ENCODE measurements around the gene GLCCI1.

GLCCI1 gene

DNA sequence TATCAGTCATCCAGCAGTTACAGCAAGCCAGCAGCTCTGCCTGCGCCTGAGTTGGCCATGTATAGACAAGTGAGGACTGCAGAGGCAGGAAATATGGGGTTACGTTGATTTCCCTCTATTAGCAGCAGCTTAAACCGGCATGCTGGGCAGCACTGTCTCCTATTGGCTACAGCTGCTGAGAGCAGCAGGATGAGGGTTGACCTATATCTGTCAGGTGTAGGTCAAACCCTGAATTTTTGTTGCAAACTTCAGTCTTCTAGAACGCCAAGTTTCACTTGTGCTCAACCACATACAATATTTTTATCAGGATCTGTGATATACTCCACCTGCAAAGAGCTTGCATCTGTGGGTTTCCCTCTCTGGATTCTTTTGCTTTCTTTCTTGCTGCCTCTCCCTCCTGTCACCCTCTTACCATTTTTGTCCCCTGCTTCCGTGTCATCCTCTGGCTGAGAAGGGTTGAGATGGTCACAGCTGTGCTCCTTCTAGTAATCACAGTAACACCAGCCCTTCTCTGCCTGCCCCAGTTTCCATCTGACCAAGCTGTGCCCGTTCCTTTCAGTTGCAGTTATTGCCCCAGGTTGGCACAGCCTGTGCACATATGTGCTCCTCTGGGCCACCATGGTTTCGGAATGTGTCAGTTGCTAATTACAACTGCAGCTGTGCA lies 23.8 kb upstream of the GLCCI1 start:
- no peak for TF ChIP-seq GATA1 (IDR thresholded peaks at IDR 0.05; ENCODE audit: low read depth, low read length)
- TF ChIP-seq POLR2A (IDR thresholded peaks at IDR 0.05; ENCODE audit: low read length), result no peak
- DNase-seq, result peak in 1 of 2 experiments; percentile 16

DNA sequence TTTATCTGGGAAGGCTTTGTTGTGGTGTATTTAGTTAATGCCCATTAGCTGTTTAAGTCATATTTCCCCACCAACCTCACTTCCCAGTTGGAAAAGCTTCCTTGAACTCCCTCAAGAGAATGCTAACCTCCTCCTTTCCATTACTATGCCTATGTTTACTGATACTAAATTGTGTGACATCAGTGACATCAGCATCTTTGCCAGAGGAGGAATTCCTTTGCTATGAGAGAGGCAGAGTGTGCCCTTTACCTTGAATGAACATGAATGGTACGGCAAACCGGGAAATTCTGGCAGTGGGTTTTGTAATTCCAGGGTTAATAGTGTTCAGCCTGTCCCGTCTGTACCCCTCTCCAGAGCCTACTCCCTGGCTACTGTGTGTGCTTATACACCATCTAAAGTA lies 22.1 kb upstream of the GLCCI1 start:
- TF ChIP-seq GATA1 (IDR thresholded peaks at IDR 0.05; ENCODE audit: low read depth, low read length) (no peak), POLR2A (IDR thresholded peaks at IDR 0.05; ENCODE audit: low read length) (no peak)
- no peak for DNase-seq

DNA sequence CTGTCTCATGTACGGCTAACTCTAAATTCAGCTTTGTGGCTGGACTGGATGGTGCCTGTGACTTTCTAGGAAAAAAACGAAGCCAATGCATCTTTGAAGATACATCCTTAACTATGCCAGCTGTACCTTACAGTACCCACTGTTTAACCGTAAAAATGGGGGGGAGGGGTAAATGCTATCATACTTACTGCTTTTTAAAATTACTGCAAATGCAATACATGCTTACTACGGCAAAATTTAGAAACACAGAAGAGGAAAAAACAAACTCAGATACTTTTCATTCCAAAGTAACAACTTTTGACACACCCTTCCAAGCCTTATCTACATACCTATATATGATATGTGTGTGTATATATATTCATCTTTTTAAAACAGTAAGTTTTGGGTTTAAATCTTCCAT lies 20.4 kb upstream of the GLCCI1 start:
- TF ChIP-seq GATA1 (IDR thresholded peaks at IDR 0.05; ENCODE audit: low read depth, low read length) (no peak), POLR2A (IDR thresholded peaks at IDR 0.05; ENCODE audit: low read length) (no peak)
- no peak for DNase-seq

GRCh38 chr7:7953806-7954205 lies 14.8 kb upstream of the GLCCI1 start:
- no peak for TF ChIP-seq POLR2A (IDR thresholded peaks at IDR 0.05; ENCODE audit: low read length)
- TF ChIP-seq GATA1 (IDR thresholded peaks at IDR 0.05; ENCODE audit: low read depth, low read length), result no peak
- no peak for DNase-seq

DNA sequence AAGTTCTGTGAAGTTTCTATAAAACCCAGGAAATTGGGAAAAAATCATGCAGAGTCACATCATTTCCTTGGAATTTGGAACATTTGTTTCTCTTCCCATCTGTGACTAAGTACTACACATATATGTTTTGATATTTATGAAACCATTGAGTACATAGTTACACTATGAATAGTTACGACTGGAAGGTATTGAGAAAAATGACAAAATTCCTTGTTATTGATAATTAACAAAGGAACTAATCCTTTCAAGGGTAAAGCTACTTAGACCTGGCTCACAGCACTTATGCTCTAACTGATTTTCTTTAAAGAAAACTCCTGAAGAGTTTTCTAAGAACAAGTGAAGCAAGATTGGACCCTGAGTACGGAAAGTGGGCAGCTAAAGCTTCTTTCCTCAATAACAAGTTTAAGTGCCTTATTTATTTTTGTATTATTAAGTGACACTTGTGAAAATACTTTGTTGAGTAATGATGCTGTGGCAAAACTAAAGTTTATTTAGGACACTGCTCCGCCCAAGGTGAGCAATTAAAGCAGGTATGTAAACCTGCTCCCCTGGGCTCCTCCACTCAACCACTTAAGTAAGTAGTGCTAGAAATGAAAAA lies 12.0 kb upstream of the GLCCI1 start:
- TF ChIP-seq POLR2A (IDR thresholded peaks at IDR 0.05; ENCODE audit: low read length), result no peak
- no peak for TF ChIP-seq GATA1 (IDR thresholded peaks at IDR 0.05; ENCODE audit: low read depth, low read length)
- no peak for DNase-seq

DNA sequence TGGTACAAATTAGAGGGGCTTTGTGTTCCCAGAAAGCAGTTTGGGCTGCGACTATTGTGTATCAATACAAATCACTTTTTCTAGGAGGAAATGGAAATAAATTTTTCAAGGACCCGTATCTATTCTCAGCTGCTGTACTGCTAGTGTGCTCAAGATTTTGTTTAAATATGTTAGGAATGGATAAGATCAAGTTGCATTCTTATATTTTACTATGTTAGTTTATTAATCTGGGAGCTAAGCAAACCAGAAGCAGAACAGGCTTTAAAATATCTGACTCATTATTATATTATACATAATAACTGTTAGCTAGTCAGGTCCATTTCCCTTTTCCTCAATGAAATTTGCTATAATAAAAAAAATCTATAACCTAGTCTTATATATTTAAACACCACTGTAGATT lies 11.1 kb upstream of the GLCCI1 start:
- no peak for DNase-seq
- no peak for TF ChIP-seq GATA1 (IDR thresholded peaks at IDR 0.05; ENCODE audit: low read depth, low read length)
- no peak for TF ChIP-seq POLR2A (IDR thresholded peaks at IDR 0.05; ENCODE audit: low read length)

- no peak for DNase-seq
- TF ChIP-seq GATA1 (IDR thresholded peaks at IDR 0.05; ENCODE audit: low read depth, low read length), result no peak
- TF ChIP-seq POLR2A (IDR thresholded peaks at IDR 0.05; ENCODE audit: low read length), result no peak
These were observed 8.5 kb upstream of the GLCCI1 start for GRCh38 chr7:7959979-7960670.

GRCh38 chr7:7962851-7963250 lies 5.7 kb upstream of the GLCCI1 start:
- DNase-seq, result no peak
- TF ChIP-seq GATA1 (IDR thresholded peaks at IDR 0.05; ENCODE audit: low read depth, low read length) (no peak), POLR2A (IDR thresholded peaks at IDR 0.05; ENCODE audit: low read length) (no peak)

DNA sequence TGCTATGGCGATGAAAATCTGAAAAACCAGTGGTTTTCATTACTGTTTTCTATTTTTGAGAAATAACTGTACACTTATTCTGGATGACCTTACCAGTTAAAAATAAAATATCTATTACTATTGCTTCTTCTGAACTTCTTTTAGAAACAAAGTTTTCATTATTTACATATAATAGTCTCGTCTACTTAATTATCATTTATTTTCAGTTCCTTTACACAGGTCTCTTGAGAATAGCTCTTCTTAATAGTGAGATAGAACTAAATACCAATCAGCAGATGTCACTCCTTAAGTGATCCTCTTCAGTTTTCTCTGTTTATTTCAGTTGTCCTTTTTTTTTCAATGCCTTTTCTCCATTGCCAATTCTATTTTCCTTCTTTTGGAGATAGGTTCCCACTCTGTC lies 4.3 kb upstream of the GLCCI1 start:
- DNase-seq, result no peak
- TF ChIP-seq GATA1 (IDR thresholded peaks at IDR 0.05; ENCODE audit: low read depth, low read length), result no peak
- TF ChIP-seq POLR2A (IDR thresholded peaks at IDR 0.05; ENCODE audit: low read length), result no peak

DNA sequence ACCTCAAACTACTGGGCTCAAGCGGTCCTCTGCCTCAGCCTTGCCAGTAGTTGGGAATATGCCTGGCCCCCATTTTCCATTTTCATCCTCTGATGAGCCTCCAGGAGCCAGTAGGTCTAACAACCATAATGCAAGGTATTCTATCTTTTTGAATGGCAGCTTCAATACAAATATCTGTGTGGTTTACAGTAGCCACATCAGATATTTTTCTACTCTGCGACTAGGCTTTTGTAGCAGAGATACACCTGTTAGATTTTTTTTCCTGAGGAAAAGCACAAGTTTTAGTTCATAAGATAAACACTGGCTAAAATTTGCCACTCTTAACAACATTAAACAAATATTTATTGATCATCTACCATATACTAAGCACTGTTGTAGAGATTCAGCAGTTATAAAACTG lies 3.9 kb upstream of the GLCCI1 start:
- no peak for DNase-seq

GRCh38 chr7:7965301-7965700 lies 3.3 kb upstream of the GLCCI1 start:
- TF ChIP-seq POLR2A (IDR thresholded peaks at IDR 0.05; ENCODE audit: low read length) (no peak), GATA1 (IDR thresholded peaks at IDR 0.05; ENCODE audit: low read depth, low read length) (no peak)
- no peak for DNase-seq

More for the DNA sequence above, 3.9 kb upstream of the GLCCI1 start:
- no peak for TF ChIP-seq GATA1 (IDR thresholded peaks at IDR 0.05; ENCODE audit: low read depth, low read length)
- no peak for TF ChIP-seq POLR2A (IDR thresholded peaks at IDR 0.05; ENCODE audit: low read length)

GRCh38 chr7:7966141-7966734 lies 2.4 kb upstream of the GLCCI1 start:
- TF ChIP-seq POLR2A (IDR thresholded peaks at IDR 0.05; ENCODE audit: low read length) (no peak), GATA1 (IDR thresholded peaks at IDR 0.05; ENCODE audit: low read depth, low read length) (no peak)
- DNase-seq, result no peak

DNA sequence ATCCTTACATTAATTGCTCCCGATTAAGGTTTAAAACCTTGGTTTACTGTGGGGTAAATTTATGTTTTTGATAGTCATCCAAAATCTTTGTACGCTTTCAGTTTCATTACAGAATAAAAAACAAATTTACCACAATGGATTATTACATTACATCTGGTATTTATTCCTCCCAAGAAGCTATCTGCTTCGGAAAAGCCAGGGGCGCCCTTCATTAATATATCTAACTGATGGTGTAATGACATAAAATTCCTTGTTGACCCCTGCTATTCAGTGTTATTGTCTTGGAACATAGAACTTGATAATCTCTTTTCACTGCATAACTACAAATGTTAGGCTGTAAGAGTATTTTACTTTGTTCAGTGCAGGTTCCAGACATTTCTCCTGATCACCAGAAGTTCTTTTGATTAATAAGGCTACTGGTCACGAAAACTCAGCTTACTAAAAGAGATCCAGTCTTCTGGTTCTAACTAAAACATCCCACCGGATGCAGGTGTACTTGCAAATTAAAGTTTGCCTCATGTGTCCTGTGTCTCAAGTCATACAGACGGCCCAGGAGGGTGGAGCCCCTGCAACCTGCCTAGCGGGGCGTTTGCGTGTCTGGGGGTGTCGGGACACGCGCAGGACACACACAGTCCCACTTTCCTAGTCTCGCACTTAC lies 581 bp upstream of the GLCCI1 start:
- no peak for TF ChIP-seq GATA1 (IDR thresholded peaks at IDR 0.05; ENCODE audit: low read depth, low read length)
- peak; percentile 89 for TF ChIP-seq POLR2A (IDR thresholded peaks at IDR 0.05; ENCODE audit: low read length)
- peak in 1 of 2 experiments; percentile 57 for DNase-seq
